Choroid plexus epithelial cell (primary cell): ENCODE measurements around the gene RNF41.

Experiments used
- DNase-seq: peaks from one replicate; pipeline ENCODE4 v3.0.0-alpha.2; 2010; ENCODE audit warnings: low read depth
- H3K4me3 ChIP-seq: 2 replicates; pipeline ENCODE4 v1.5.1; 2011; ENCODE audit warnings: low read depth, mild to moderate bottlenecking, control low read depth, low read length, moderate library complexity
- TF ChIP-seq, protein P1 (sequence below): conservative IDR thresholded peaks from 2 replicates; pipeline ENCODE4 v1.5.1; 2011; ENCODE audit warnings: low read depth, mild to moderate bottlenecking, control low read depth, inconsistent platforms, low read length, moderate library complexity

Gene RNF41

DNA sequence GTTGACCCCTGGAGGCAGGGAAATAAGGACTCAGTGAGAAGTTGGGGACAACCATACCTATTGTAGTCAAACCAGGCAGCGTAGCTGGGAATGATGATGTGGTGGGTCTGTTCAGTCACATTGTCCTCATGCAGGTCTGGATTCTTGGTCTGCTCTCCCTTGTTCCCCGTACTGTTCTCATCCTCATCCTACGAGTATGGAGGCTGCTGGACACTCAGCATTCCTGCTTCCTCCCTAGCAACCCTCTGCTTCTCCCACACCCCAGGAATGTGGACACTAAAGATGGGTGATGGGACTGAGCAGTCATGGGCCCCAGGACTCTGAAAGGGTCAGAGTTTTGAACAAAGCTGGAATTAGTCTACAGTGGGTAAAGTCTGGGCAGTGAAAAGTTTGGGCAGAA is 43.4 kb downstream of the RNF41 start:
- DNase-seq: no peak
- TF ChIP-seq, protein P1, sequence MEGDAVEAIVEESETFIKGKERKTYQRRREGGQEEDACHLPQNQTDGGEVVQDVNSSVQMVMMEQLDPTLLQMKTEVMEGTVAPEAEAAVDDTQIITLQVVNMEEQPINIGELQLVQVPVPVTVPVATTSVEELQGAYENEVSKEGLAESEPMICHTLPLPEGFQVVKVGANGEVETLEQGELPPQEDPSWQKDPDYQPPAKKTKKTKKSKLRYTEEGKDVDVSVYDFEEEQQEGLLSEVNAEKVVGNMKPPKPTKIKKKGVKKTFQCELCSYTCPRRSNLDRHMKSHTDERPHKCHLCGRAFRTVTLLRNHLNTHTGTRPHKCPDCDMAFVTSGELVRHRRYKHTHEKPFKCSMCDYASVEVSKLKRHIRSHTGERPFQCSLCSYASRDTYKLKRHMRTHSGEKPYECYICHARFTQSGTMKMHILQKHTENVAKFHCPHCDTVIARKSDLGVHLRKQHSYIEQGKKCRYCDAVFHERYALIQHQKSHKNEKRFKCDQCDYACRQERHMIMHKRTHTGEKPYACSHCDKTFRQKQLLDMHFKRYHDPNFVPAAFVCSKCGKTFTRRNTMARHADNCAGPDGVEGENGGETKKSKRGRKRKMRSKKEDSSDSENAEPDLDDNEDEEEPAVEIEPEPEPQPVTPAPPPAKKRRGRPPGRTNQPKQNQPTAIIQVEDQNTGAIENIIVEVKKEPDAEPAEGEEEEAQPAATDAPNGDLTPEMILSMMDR: no peak
- no peak overlapping the region for H3K4me3 ChIP-seq

DNA sequence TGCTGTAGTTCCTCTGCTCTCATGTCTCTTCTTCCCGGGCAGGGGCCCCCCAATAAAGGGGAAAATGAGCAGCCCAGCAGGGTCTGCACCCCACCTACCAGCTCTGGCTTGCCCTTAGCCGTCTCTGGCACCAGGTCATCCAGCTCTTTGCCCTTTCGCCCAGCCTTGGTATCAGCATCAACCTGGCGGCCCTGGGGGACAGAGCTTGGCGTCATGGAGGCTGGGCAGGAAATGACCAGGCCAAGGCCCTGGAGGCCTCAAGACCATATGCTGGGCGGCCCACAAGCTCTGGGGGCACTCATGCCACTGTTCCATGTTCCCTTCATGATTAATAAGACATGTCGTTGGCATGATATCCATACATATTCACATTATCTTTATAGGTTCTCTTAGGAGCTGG is 48.9 kb downstream of the RNF41 start:
- TF ChIP-seq, protein P1: no peak
- no peak for DNase-seq
- H3K4me3 ChIP-seq: no peak overlapping the region

DNA sequence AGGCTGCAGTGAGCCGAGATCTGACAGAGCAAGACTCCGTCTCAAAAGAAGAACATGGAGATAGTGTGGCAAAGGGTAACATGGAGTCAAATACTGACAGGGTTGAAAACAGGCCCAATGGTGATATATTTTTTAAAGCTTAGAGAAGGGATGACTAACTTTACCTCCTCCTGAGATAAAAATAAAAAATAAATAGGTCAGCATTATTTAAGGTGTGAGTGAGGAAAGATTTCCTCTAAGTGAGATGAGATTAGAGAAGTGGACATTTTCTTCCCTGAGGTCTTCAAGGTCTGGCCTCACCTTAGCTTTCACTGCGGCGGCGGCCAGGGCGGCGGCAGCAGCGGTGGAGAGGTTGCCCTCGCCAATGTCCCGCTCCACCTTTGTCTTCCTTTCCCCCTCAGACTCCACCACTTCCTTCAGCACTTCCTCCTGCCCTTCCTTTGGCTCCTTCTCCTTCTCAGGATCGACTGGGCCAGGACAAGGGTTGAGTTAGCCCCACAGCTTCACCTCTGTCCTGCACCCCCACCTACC is 52.4 kb downstream of the RNF41 start:
- H3K4me3 ChIP-seq: no peak overlapping the region
- DNase-seq: no peak
- TF ChIP-seq, protein P1: no peak

DNA sequence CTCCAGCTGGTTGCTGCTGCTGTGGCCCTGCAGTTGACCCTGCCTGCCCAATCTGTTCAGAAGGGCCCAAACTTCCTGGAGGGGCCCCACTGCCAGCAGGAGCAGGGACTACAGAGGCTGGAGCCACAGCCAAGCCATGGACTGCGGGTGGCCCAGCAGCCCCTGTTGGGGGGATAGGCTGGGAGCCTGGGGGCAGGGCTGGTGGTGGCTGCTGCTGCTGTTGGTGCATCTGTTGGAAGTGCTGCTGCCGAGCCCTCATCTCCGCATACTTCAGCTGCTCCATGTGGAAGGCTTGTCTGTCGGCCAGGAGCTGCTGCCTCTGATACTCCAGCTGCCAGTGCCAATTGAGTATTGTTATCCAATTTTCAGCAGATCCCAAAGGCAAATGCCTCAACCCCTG is 56.4 kb downstream of the RNF41 start:
- TF ChIP-seq, protein P1: no peak
- no peak overlapping the region for H3K4me3 ChIP-seq
- DNase-seq: no peak

DNA sequence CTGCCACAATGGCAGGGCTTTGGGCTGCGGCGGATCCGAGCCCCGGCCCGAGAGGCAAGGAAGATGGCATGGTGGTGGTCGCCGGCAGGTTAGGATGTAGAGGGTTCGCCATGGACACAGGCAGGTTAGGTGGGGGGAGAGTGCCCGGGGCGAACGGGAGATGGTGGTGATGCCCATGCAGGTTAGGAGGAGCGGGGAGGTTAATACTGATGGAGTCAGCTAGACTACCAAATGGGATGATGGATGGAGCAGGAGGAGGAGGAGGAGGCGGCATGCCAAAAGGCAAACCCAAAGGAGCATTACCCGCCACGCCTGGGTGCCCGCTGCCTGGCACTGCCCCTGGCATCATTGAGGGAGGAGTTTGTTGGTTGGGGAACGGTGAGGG is 57.4 kb downstream of the RNF41 start:
- no peak overlapping the region for H3K4me3 ChIP-seq
- TF ChIP-seq, protein P1: no peak
- DNase-seq: no peak

DNA sequence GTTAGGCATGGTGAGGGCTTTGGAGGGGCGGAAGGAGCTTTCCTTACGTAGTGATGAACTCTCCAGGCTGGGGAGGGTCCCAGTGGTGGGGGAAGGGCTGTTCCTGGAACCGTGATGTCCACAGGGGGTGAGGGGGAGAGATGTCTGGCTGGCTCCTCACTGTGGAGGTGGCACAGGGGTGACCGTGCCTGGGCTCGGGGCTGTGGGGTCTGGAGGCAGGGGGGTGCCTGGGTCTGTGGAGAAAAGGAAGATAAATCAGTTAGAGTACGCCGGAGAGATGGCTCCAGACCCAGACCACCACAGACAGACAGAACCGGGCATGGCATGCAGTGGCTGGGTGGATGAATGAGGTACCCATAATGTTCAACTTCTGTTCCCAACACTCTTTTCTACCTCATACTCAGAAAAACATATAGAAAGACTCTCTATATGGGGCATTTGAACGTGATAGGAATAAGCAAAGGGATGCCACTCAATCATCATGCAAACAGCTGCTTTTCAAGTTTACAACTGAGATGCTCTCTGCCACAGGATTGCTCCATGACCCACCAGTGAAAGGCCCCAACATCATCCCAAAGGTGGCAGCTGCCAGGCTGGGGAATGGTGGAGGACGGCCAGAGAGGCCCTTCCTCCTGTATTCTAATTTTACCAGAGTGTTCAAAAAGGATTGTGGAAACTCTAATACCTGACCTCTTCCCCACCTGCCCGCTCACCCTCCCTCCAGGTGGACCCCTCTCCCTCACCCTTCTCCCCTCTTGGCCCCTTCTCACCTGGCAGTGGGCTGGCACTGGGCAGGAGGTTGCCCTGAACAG is 58.0 kb downstream of the RNF41 start:
- no peak overlapping the region for H3K4me3 ChIP-seq
- TF ChIP-seq, protein P1: no peak
- DNase-seq: no peak
